K562 (cell line): ENCODE results near the gene ADPGK. TPM values are rescaled to one million over a fixed set of nuclear protein-coding genes. Genes with fewer than 3 reads are reported as not detected.

ENCODE experiments used
- FOS ChIP-seq: IDR thresholded peaks from 3 replicates; pipeline ENCODE4 v1.6.1; 2011; ENCODE audit not compliant: insufficient read length; ENCODE audit errors: extremely low read depth
- FOSL1 ChIP-seq: fragments of 200-800 bp; sonication (Bioruptor generic); conservative IDR thresholded peaks from 2 replicates; pipeline ENCODE4 v1.6.1; 2016; ENCODE audit warnings: missing genetic modification characterization, missing compliant biosample characterization
- FOXO4 ChIP-seq: fragments of 450-650 bp; formaldehyde crosslinking; IDR thresholded peaks from 2 replicates; pipeline ENCODE4 v1.4.0; 2020; ENCODE audit warnings: mild to moderate bottlenecking, moderate library complexity
- PBX2 ChIP-seq, 2 experiments: IDR thresholded peaks in 1 of 2; conservative IDR thresholded peaks in 1 of 2; 2 replicates each; pipeline ENCODE4 v1.6.1; 2016; ENCODE audit warnings: low read depth in 2 of 2, mild to moderate bottlenecking in 1 of 2, missing compliant biosample characterization in 1 of 2, missing genetic modification characterization in 1 of 2, moderate library complexity in 1 of 2
- PHTF2 ChIP-seq: fragments of 250-450 bp; sonication (Bioruptor Pico); IDR thresholded peaks from 2 replicates; pipeline ENCODE4 v1.5.0; 2021; ENCODE audit warnings: mild to moderate bottlenecking
- PKNOX1 ChIP-seq: fragments of 450-650 bp; IDR thresholded peaks from 2 replicates; pipeline ENCODE4 v1.6.1; 2016
- PREB ChIP-seq: sonication (generic); formaldehyde crosslinking; IDR thresholded peaks from 2 replicates; pipeline ENCODE4 v1.8.1; 2023; ENCODE audit warnings: mild to moderate bottlenecking, missing genetic modification reagents
- TAF15 ChIP-seq: fragments of 200-400 bp; formaldehyde crosslinking; IDR thresholded peaks from 2 replicates; pipeline ENCODE4 v1.6.1; 2017; ENCODE audit warnings: mild to moderate bottlenecking, low read depth, low read length, moderate library complexity
- ZNF133 ChIP-seq: fragments of 250-450 bp; sonication (Bioruptor Pico); IDR thresholded peaks from 2 replicates; pipeline ENCODE4 v1.4.0; 2020; ENCODE audit warnings: mild to moderate bottlenecking
- ZNF407 ChIP-seq: fragments of 450-650 bp; IDR thresholded peaks from 2 replicates; pipeline ENCODE4 v1.6.1; 2016; ENCODE audit warnings: low read depth
- ZNF75A ChIP-seq: fragments of 450-650 bp; formaldehyde crosslinking; IDR thresholded peaks from 2 replicates; pipeline ENCODE4 v1.4.0; 2020; ENCODE audit warnings: mild to moderate bottlenecking
- polyA plus RNA-seq, 8 experiments: library from polyadenylated mRNA; depleted of rRNA in 4 of 8; stranded (reverse) in 5 of 8; unstranded in 3 of 8; fragments of >200 nt; fragmentation: Nextera tagmentation in 2 of 8; fragmentation: Illumina TruSeq in 1 of 8; extraction: Ambion mirVana in 2 of 8; extraction: Trizol in 1 of 8; gene quantifications; 2 replicates each; pipeline versions ENCODE4 v1.2.1 to v1.2.3, GENCODE V29; 2011 to 2014; ENCODE audit warnings: inconsistent platforms in 1 of 8, missing spikeins in 1 of 8
- total RNA-seq, 7 experiments: library from RNA; depleted of rRNA in 6 of 7; stranded (reverse); fragments of >200 nt in 6 of 7; fragmentation: Illumina TruSeq in 2 of 7; extraction: Trizol in 2 of 7; gene quantifications; 2 replicates each; pipeline versions ENCODE4 v1.2.1 to v1.2.3, GENCODE V29; 2011 to 2021; ENCODE audit warnings: low replicate concordance in 1 of 7

The ADPGK gene
- total and polyA plus RNA-seq, 9 of the 15 experiments (the other 6 are each of a cell fraction or from before 2014, with no cell fraction given) = 13.4 to 97.4 (median 48.5) TPM

GRCh38 chr15:72792431-72792830, 8.9 kb upstream of the ADPGK start (continued):
- no peak for TF ChIP-seq FOXO4 (CRISPR knock-in tag)
- TF ChIP-seq ZNF133 (CRISPR knock-in tag) = no peak
- TF ChIP-seq ZNF407 = no peak
- no peak for TF ChIP-seq TAF15
- TF ChIP-seq PREB (CRISPR knock-in tag) = no peak
- peak; percentile 25; the same call in 1 of the 2 replicates for TF ChIP-seq PKNOX1
- no peak for TF ChIP-seq PBX2 (CRISPR knock-in tag; IDR thresholded peaks at IDR 0.05; ENCODE audit: low read depth)
- peak; percentile 78 for TF ChIP-seq PBX2 (tag; conservative IDR thresholded peaks at IDR 0.05; ENCODE audit: low read depth)
- TF ChIP-seq ZNF75A (CRISPR knock-in tag) = no peak
- TF ChIP-seq PHTF2 (CRISPR knock-in tag) = no peak
- no peak for TF ChIP-seq FOS
- TF ChIP-seq FOSL1 (tag) = no peak
